Measurements from ENCODE around the gene LDLRAD4. TPM values are rescaled to one million over a fixed set of nuclear protein-coding genes. Genes with fewer than 3 reads are reported as not detected.

Gene LDLRAD4
- total and polyA plus RNA-seq, 8 donors: 14.1 to 26.6 (median 18.8) TPM

GRCh38 chr18:13231151-13231550, 12.6 kb downstream of the LDLRAD4 start:
- H3K27ac ChIP-seq: no peak overlapping the region
- ATAC-seq: no peak
- no peaks in the 10 kb centered on the region for H3K36me3 ChIP-seq
- DNase-seq: no peak
- H3K4me3 ChIP-seq: no peak overlapping the region
- no peaks in the 10 kb centered on the region for H3K27me3 ChIP-seq
- H3K9me3 ChIP-seq: no peaks in the 10 kb centered on the region
- TF ChIP-seq, protein P1, sequence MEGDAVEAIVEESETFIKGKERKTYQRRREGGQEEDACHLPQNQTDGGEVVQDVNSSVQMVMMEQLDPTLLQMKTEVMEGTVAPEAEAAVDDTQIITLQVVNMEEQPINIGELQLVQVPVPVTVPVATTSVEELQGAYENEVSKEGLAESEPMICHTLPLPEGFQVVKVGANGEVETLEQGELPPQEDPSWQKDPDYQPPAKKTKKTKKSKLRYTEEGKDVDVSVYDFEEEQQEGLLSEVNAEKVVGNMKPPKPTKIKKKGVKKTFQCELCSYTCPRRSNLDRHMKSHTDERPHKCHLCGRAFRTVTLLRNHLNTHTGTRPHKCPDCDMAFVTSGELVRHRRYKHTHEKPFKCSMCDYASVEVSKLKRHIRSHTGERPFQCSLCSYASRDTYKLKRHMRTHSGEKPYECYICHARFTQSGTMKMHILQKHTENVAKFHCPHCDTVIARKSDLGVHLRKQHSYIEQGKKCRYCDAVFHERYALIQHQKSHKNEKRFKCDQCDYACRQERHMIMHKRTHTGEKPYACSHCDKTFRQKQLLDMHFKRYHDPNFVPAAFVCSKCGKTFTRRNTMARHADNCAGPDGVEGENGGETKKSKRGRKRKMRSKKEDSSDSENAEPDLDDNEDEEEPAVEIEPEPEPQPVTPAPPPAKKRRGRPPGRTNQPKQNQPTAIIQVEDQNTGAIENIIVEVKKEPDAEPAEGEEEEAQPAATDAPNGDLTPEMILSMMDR (IDR thresholded peaks at IDR 0.05): no peak
- intact Hi-C loops (cut with DNase I): no loop called here
- peaks cover 0 to 3% of the 10 kb centered on the region in 2 donors for H3K4me1 ChIP-seq

- TF ChIP-seq, protein P1 (IDR thresholded peaks at IDR 0.05): no peak
- Histone ChIP-seq H3K4me1 (peaks cover 0 to 3% of the 10 kb centered on the region in 2 donors), H3K27ac (no peak overlapping the region), H3K27me3 (no peaks in the 10 kb centered on the region), H3K4me3 (no peak overlapping the region), H3K9me3 (no peaks in the 10 kb centered on the region), H3K36me3 (no peaks in the 10 kb centered on the region)
- peak in 2 of 4 donors; percentile 42 to 74 for DNase-seq
- intact Hi-C loops (cut with DNase I): no loop called here
- no peak for ATAC-seq
Observed at GRCh38 chr18:13232086-13232917, 13.7 kb downstream of the LDLRAD4 start.

DNA sequence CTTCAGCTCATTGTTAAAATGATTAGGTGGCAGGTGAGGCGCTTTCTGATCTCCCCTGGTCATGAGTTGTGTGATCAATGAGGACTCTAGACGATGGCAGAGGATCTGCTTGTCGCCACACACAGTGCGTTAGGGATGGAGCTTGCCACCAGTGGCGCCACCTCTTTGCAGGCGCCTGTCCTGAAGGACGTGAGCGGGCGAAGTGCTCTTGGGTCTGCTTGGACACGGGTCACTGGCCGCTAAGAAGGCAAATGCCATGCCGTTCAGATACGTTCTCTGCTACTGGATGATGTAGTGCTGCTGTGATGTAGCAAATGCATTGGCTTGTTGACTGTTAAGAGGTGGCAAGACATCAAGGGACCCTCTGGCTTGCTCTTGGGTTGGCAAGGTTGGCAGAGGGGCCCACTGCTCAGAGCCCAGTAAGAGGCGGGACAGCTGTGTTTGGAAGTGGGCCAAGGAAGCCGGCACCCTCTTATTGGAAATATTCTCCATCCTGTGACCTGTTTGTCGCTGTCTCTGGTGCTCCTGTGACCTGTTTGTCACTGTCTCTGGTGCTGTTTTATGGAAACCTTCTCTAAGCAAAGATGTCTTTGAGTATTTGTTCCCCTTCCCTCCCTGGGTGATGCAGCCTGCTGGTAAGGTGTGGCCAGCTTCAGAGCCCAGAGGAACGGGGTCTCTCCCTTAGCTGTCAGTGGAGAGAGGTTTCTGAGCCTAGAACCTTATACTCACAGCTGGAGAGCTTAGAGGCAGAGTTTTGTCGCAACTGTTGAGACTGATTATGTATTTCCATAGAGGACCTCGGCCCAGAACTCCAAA, 14.6 kb downstream of the LDLRAD4 start:
- ATAC-seq (no peak), DNase-seq (peak in 1 of 4 donors; percentile 11)
- no peaks in the 10 kb centered on the region for H3K36me3 ChIP-seq
- no peak overlapping the region for H3K27ac ChIP-seq
- intact Hi-C loops (cut with DNase I): no loop called here
- TF ChIP-seq, protein P1 (IDR thresholded peaks at IDR 0.05): no peak
- no peaks in the 10 kb centered on the region for H3K27me3 ChIP-seq
- H3K9me3 ChIP-seq: no peaks in the 10 kb centered on the region
- peaks cover 0 to 3% of the 10 kb centered on the region in 2 donors for H3K4me1 ChIP-seq
- no peak overlapping the region for H3K4me3 ChIP-seq

- intact Hi-C loops (cut with DNase I): no loop called here
- TF ChIP-seq, protein P1 (IDR thresholded peaks at IDR 0.05): no peak
- DNase-seq (no peak), ATAC-seq (no peak)
- Histone ChIP-seq H3K4me3 (no peak overlapping the region), H3K4me1 (peaks cover 0 to 3% of the 10 kb centered on the region in 2 donors), H3K27me3 (no peaks in the 10 kb centered on the region), H3K27ac (no peak overlapping the region), H3K9me3 (no peaks in the 10 kb centered on the region), H3K36me3 (no peaks in the 10 kb centered on the region)
Observed at GRCh38 chr18:13233787-13234783, 15.5 kb downstream of the LDLRAD4 start.
